MCF 10A (cell line): Measurements from ENCODE around the gene NARS2. TPM values are rescaled to one million over a fixed set of nuclear protein-coding genes. Genes with fewer than 3 reads are reported as not detected.
A peak's percentile ranks its signal among the peaks of the same experiment; 100 is the strongest.

Experiments used
- BruUV-seq: library from RNA; stranded (reverse); fragments of 400-500 nt; replicated peaks from 2 replicates; lab custom pipeline; 2021; lab: Mats Ljungman, UMichigan
- CTCF ChIA-PET: fragments of 300-600 bp; sonication (Branson Sonifier 250); formaldehyde crosslinking; extraction: SDS; loops from one replicate; lab custom pipeline; 2021; ENCODE audit warnings: antibody characterized with exemption, inconsistent platforms; lab: Yijun Ruan, JAX
- POLR2A ChIA-PET: fragments of 300-600, 350-650 bp; sonication (Branson Sonifier 250); formaldehyde crosslinking; extraction: SDS; loops from one replicate; lab custom pipeline; 2020; ENCODE audit warnings: antibody characterized with exemption, inconsistent platforms; lab: Yijun Ruan, JAX
- DNase-seq: peaks from one replicate; pipeline ENCODE4 v3.0.0-alpha.2; 2018; ENCODE audit not compliant: unreplicated experiment
- H3K27ac Mint-ChIP-seq: one replicate; pipeline ENCODE4 v1.8.0; 2022; ENCODE audit warnings: mild to moderate bottlenecking, low read depth, mixed read lengths; ENCODE audit not compliant: unreplicated experiment
- H3K27me3 Mint-ChIP-seq: one replicate; pipeline ENCODE4 v1.8.0; 2022; ENCODE audit warnings: mixed read lengths; ENCODE audit not compliant: insufficient read depth, unreplicated experiment
- H3K36me3 Mint-ChIP-seq: one replicate; pipeline ENCODE4 v1.8.0; 2022; ENCODE audit warnings: mild to moderate bottlenecking, moderate library complexity, mixed read lengths; ENCODE audit not compliant: insufficient read depth, unreplicated experiment
- H3K4me1 Mint-ChIP-seq: one replicate; pipeline ENCODE4 v1.8.0; 2022; ENCODE audit warnings: mixed read lengths; ENCODE audit not compliant: insufficient read depth, unreplicated experiment
- H3K4me3 Mint-ChIP-seq: one replicate; pipeline ENCODE4 v1.8.0; 2022; ENCODE audit warnings: mild to moderate bottlenecking, moderate library complexity, mixed read lengths; ENCODE audit not compliant: unreplicated experiment
- H3K9me3 Mint-ChIP-seq: one replicate; pipeline ENCODE4 v1.8.0; 2022; ENCODE audit warnings: mixed read lengths; ENCODE audit not compliant: unreplicated experiment
- intact Hi-C: fragments of 100-400 bp; cut with micrococcal nuclease; formaldehyde crosslinking; loops from 2 replicates; pipeline ENCODE4 v1.14.1; 2022
- total RNA-seq: library from RNA; stranded (reverse); gene quantifications from 2 replicates; pipeline ENCODE4 v1.2.3, GENCODE V29; 2022
- TF ChIP-seq, protein P1 (sequence below): fragments of 200-600 bp; IDR thresholded peaks from one replicate; pipeline ENCODE4 v1.8.0; 2022; ENCODE audit warnings: antibody characterized with exemption, mild to moderate bottlenecking; ENCODE audit not compliant: unreplicated experiment

The NARS2 gene
- total RNA-seq, 1 experiment from 2014 or later: 24.6 TPM

DNA sequence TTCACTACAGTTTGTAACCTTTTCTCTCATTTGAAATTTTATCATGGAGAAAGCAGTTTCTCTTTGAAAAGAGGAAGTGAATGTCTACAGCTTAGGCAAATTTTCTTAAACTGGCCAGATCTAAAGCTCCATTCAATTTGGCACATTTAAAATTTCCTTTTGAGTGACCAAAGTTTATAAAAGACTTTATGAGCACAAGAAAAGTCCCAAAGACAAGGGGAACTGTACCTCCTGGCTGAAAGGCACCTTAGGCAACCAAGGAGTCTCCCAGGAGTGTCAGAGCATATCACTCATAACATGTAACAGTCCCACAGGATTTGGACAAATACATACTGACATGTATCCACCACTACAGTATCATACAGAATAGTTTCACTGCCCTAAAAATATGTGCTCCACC, 41.3 kb downstream of the NARS2 start:
- intact Hi-C loops: no loop called here
- Mint-ChIP-seq H3K36me3 (peaks cover 6% of the 10 kb centered on the region), H3K4me1 (no peaks in the 10 kb centered on the region), H3K4me3 (no peak overlapping the region), H3K9me3 (no peaks in the 10 kb centered on the region), H3K27me3 (no peaks in the 10 kb centered on the region), H3K27ac (no peak overlapping the region)
- POLR2A ChIA-PET: interaction anchor here (0.5 kb wide), 1 partner anchor 24 kb away, joined by 3 read pairs; no protein-coding TSS in a partner anchor
- CTCF ChIA-PET: interaction anchor here (0.8 kb wide), 1 partner anchor 31 kb away, joined by 5 read pairs; no protein-coding TSS in a partner anchor
- TF ChIP-seq, protein P1, sequence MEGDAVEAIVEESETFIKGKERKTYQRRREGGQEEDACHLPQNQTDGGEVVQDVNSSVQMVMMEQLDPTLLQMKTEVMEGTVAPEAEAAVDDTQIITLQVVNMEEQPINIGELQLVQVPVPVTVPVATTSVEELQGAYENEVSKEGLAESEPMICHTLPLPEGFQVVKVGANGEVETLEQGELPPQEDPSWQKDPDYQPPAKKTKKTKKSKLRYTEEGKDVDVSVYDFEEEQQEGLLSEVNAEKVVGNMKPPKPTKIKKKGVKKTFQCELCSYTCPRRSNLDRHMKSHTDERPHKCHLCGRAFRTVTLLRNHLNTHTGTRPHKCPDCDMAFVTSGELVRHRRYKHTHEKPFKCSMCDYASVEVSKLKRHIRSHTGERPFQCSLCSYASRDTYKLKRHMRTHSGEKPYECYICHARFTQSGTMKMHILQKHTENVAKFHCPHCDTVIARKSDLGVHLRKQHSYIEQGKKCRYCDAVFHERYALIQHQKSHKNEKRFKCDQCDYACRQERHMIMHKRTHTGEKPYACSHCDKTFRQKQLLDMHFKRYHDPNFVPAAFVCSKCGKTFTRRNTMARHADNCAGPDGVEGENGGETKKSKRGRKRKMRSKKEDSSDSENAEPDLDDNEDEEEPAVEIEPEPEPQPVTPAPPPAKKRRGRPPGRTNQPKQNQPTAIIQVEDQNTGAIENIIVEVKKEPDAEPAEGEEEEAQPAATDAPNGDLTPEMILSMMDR: no peak
- BruUV-seq: no TSS peak
- no peak for DNase-seq

DNA sequence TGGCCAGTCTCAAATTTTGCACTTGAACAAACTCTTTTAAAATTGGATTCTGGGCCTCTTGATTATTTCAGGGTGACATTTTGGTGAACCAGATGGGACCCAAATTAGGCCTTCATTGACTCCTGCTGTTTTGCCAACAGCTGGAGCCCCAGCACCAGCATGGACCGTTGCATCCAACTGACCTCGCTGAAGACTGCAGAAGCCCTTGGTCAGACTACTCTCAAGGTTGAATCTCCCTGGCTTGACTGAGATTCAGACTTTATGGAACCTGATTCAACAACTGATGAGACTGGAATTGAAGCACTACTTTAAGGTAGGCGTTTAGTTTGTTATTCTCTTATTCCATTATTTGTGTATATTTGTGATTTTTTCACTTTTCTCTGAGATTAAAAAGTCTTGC, 41.7 kb downstream of the NARS2 start:
- ChIA-PET POLR2A (no interaction called here), CTCF (interaction anchor here (1.1 kb wide), 1 partner anchor 32 kb away, joined by 5 read pairs; no protein-coding TSS in a partner anchor)
- H3K36me3 Mint-ChIP-seq: peaks cover 5% of the 10 kb centered on the region
- no peak overlapping the region for H3K27ac Mint-ChIP-seq
- no peaks in the 10 kb centered on the region for H3K27me3 Mint-ChIP-seq
- TF ChIP-seq, protein P1: no peak
- no peaks in the 10 kb centered on the region for H3K9me3 Mint-ChIP-seq
- no TSS peak for BruUV-seq
- no peak overlapping the region for H3K4me3 Mint-ChIP-seq
- no peak for DNase-seq
- no peaks in the 10 kb centered on the region for H3K4me1 Mint-ChIP-seq
- intact Hi-C loops: no loop called here

DNA sequence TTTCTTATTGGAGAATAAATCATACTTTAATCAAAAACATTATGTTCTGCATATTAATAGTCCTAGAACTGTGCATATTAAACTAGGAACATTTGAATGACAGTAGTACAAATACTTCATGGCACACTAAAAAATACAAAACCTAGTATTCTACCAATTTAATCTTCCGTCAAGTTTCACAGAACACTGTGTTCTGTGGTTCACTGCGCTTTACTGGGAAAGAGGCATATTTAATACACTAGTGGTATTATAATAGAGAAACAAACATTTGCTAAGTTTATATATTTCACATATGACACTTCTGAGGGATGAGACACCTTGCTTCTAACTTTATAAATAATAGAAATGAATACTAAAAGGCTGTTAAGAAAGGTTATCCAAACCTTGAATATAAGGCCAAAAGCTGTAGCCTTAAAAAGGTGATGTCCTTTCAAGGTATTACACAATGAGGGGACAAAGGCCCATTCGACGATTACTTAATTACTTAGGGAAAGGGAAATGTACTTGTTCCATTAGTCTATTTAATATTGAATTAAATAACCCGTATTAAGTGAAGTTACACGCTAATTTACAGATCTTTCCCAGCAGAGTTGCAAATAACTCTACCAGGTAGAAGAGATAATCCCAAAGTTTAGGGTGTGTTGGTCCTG, 48.0 kb downstream of the NARS2 start:
- TF ChIP-seq, protein P1: no peak
- no peak overlapping the region for H3K4me3 Mint-ChIP-seq
- no peak for DNase-seq
- H3K9me3 Mint-ChIP-seq: no peaks in the 10 kb centered on the region
- peaks cover 7% of the 10 kb centered on the region for H3K4me1 Mint-ChIP-seq
- intact Hi-C loops: no loop called here
- H3K27ac Mint-ChIP-seq: no peak overlapping the region
- BruUV-seq: no TSS peak
- peaks cover 8% of the 10 kb centered on the region for H3K36me3 Mint-ChIP-seq
- H3K27me3 Mint-ChIP-seq: no peaks in the 10 kb centered on the region
- CTCF ChIA-PET: interaction anchor here (0.6 kb wide), 1 partner anchor 10 kb away, joined by 3 read pairs; no protein-coding TSS in a partner anchor
- POLR2A ChIA-PET: interaction anchor here (0.7 to 1.0 kb wide), 2 partner anchors 108 to 1579 kb away, joined by 3 to 5 read pairs; partner anchors contain the start of gene GAB2

DNA sequence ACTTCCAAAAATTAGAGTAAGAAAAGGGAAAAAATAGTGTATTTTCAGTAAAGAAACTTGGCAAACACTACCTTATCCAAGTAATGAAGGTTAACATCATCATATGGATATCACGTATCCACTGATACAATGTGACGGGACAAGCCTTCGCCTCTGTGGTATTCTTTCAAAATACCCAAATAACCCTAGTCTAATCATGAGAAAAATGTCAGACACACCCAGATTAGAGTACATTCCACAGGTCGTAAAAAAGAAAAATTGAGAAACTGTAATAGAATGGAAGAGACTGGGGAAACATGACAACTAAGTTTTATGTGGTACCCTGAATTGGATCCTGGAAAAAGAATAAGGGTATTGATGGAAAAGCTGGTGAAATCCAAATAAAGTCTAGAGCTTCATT, 48.9 kb downstream of the NARS2 start:
- Mint-ChIP-seq H3K4me3 (no peak overlapping the region), H3K27me3 (no peaks in the 10 kb centered on the region), H3K27ac (peak overlapping the region; percentile 8), H3K9me3 (no peaks in the 10 kb centered on the region), H3K4me1 (peaks cover 7% of the 10 kb centered on the region), H3K36me3 (peaks cover 8% of the 10 kb centered on the region)
- BruUV-seq: no TSS peak
- ChIA-PET POLR2A (interaction anchor here (1.0 kb wide), 1 partner anchor 107 kb away, joined by 5 read pairs; the partner anchor contains the start of gene GAB2), CTCF (no interaction called here)
- intact Hi-C loops: no loop called here
- DNase-seq: peak; percentile 17
- TF ChIP-seq, protein P1: no peak
